T-cell (primary cell): ENCODE results near the gene BTG1. TPM values are rescaled to one million over a fixed set of nuclear protein-coding genes. Genes with fewer than 3 reads are reported as not detected.

Source experiments
- ATAC-seq, 4 experiments: fragments of 200-7000 bp in 3 of 4; fragments of 150-1000 bp in 1 of 4; cut with Tn5 transposase; replicated peaks in 1 of 4; 1 replicate in 3 of 4; 2 replicates in 1 of 4; pipeline ENCODE4 v1.10.0; 2021; ENCODE audit warnings: moderate library complexity in 3 of 4, mild to moderate bottlenecking in 2 of 4, moderate number of reproducible peaks in 1 of 4
- CTCF ChIA-PET, 2 donors: fragments of 300-600 bp; sonication (Branson Sonifier 250); formaldehyde crosslinking; loops; one replicate each; lab custom pipeline; 2022; ENCODE audit warnings: antibody characterized with exemption in 2 of 2; lab: Charles Lee
- POLR2A ChIA-PET, 2 donors: fragments of 300-600 bp; sonication (Branson Sonifier 250); formaldehyde crosslinking; loops; one replicate each; lab custom pipeline; 2022; ENCODE audit warnings: antibody characterized with exemption in 2 of 2; lab: Charles Lee
- DNase-seq, 35 experiments: peaks; one replicate each; pipeline versions ENCODE4 v3.0.0 to v3.0.0-alpha.2; 2013 to 2023
- H3K27ac ChIP-seq: one replicate; pipeline ENCODE4 v1.5.1; 2013; ENCODE audit warnings: low read length
- H3K27me3 ChIP-seq, 2 experiments: replicated peaks in 1 of 2; 1 replicate in 1 of 2; 2 replicates in 1 of 2; pipeline versions ENCODE4 v1.6.1 to v1.7.0; 2013; ENCODE audit warnings: low read length in 1 of 2, mixed read lengths in 1 of 2; ENCODE audit not compliant: control insufficient read depth in 2 of 2, insufficient read depth in 2 of 2; ENCODE audit errors: extremely low read depth in 1 of 2
- H3K36me3 ChIP-seq, 2 donors: 1 replicate in 1 of 2; 2 replicates in 1 of 2; pipeline versions ENCODE4 v1.6.1 to v1.7.0; 2013; ENCODE audit warnings: low read length in 1 of 2; ENCODE audit not compliant: control insufficient read depth in 2 of 2, insufficient read depth in 1 of 2; ENCODE audit errors: extremely low read depth in 1 of 2
- H3K4me1 ChIP-seq, 2 experiments: 1 replicate in 1 of 2; 2 replicates in 1 of 2; pipeline versions ENCODE4 v1.6.1 to v1.7.0; 2013; ENCODE audit warnings: low read length in 2 of 2, mixed read lengths in 1 of 2; ENCODE audit not compliant: insufficient read depth in 2 of 2, control insufficient read depth in 1 of 2; ENCODE audit errors: extremely low read depth in 1 of 2
- H3K4me3 ChIP-seq, 2 donors: 1 replicate in 1 of 2; 2 replicates in 1 of 2; pipeline versions ENCODE4 v1.5.1 to v1.7.0; 2013; ENCODE audit warnings: mild to moderate bottlenecking in 2 of 2, low read length in 1 of 2, moderate library complexity in 1 of 2; ENCODE audit not compliant: control insufficient read depth in 1 of 2; ENCODE audit errors: extremely low read depth in 1 of 2
- H3K9me3 ChIP-seq: 2 replicates; pipeline ENCODE4 v1.7.0; 2013
- H3K27ac Mint-ChIP-seq, 2 donors: one replicate each; pipeline ENCODE4 v1.8.0; 2020 to 2021; ENCODE audit warnings: mild to moderate bottlenecking in 2 of 2, mixed read lengths in 2 of 2
- H3K27me3 Mint-ChIP-seq, 2 donors: one replicate each; pipeline ENCODE4 v1.8.0; 2021 to 2022; ENCODE audit warnings: mixed read lengths in 2 of 2
- H3K36me3 Mint-ChIP-seq: one replicate; pipeline ENCODE4 v1.8.0; 2021; ENCODE audit warnings: mixed read lengths
- H3K4me1 Mint-ChIP-seq, 3 donors: one replicate each; pipeline ENCODE4 v1.8.0; 2020 to 2022; ENCODE audit warnings: mixed read lengths in 3 of 3, mild to moderate bottlenecking in 1 of 3
- H3K4me3 Mint-ChIP-seq, 3 donors: one replicate each; pipeline ENCODE4 v1.8.0; 2020 to 2022; ENCODE audit warnings: mild to moderate bottlenecking in 3 of 3, mixed read lengths in 3 of 3, moderate library complexity in 3 of 3
- H3K9me3 Mint-ChIP-seq, 3 donors: one replicate each; pipeline ENCODE4 v1.8.0; 2020 to 2022; ENCODE audit warnings: mixed read lengths in 3 of 3
- WGBS: methylation state at CpG from one replicate; pipeline ENCODE4 v1.1.5; 2013; ENCODE audit warnings: missing lambda C conversion rate; ENCODE audit not compliant: insufficient coverage; 5-methylcytosine and 5-hydroxymethylcytosine counted together
- total RNA-seq, 35 experiments: library from RNA in 6 of 35; stranded (reverse) in 6 of 35; fragments of 120-200 nt in 1 of 35; gene quantifications; one replicate each; pipeline versions ENCODE4 v1.2.1 to v1.2.4 and lab custom pipeline; 2013 to 2026

BTG1 gene
- total RNA-seq, 5 donors from 2014 or later (not counting 1 experiment from before 2014, with no cell fraction given): 484 to 1,238 (median 551) TPM

- Mint-ChIP-seq H3K4me1 (peaks cover 90 to 92% (median 92%) of the 10 kb centered on the region in 3 donors), H3K36me3 (peaks cover 59% of the 10 kb centered on the region), H3K27ac (peak overlapping the region; percentile 85 to 99), H3K9me3 (no peaks in the 10 kb centered on the region), H3K27me3 (no peaks in the 10 kb centered on the region), H3K4me3 (peak overlapping the region in 2 of 3 donors; percentile 6 to 100)
- ChIA-PET POLR2A (interaction anchor here (0.6 to 9.5 kb wide), 6 partner anchors 12 to 456 kb away, joined by 3 to 170 read pairs (median 4); partner anchors contain the start of gene BTG1 (in 2 of the 2)), CTCF (interaction anchor here in 1 of 2 donors (0.6 kb wide), 1 partner anchor 22 kb away, joined by 4 read pairs; no protein-coding TSS in a partner anchor)
- Histone ChIP-seq H3K27me3 (no peaks in the 10 kb centered on the region), H3K4me1 (peaks cover 42 to 46% of the 10 kb centered on the region in 2 experiments), H3K36me3 (peaks cover 0 to 4% of the 10 kb centered on the region in 2 donors), H3K4me3 (no peak overlapping the region), H3K9me3 (no peaks in the 10 kb centered on the region), H3K27ac (no peak overlapping the region)
- ATAC-seq (peak in 1 of 4 experiments; percentile 15), DNase-seq (no peak)
- WGBS: no CpG with 5 or more reads among the region's 2 CpGs
Observed at GRCh38 chr12:92129609-92130008, 16.0 kb downstream of the BTG1 start.

DNA sequence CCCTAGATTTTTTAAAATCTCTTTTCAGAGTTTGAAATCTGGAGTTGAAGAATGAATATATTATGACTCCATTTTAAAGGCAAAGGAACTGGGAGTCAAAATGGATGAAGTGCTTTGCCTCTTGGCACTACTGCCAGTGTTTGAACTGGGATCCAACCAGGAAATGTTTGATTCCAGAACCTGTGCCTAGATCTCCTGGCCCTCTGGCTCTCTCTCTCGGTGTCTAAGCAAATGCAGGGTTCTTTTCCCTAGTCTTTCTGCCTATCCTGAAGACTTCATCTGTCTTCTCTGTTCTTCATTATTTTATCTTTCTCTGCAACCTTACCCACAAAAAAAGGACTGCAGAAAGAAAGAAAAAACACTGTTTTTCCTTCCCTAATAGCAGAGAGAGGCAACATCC, 17.0 kb downstream of the BTG1 start:
- no peaks in the 10 kb centered on the region for H3K27me3 Mint-ChIP-seq
- H3K36me3 Mint-ChIP-seq: peaks cover 62% of the 10 kb centered on the region
- Histone ChIP-seq H3K27ac (no peak overlapping the region), H3K27me3 (no peaks in the 10 kb centered on the region), H3K4me1 (peaks cover 32 to 38% of the 10 kb centered on the region in 2 experiments), H3K4me3 (no peak overlapping the region), H3K9me3 (no peaks in the 10 kb centered on the region), H3K36me3 (peaks cover 0 to 4% of the 10 kb centered on the region in 2 donors)
- peak overlapping the region; percentile 85 to 99 for H3K27ac Mint-ChIP-seq
- DNase-seq: no peak
- 71% methylated on average over 1 of the region's 1 CpG for WGBS
- H3K4me1 Mint-ChIP-seq: peaks cover 90 to 92% (median 92%) of the 10 kb centered on the region in 3 donors
- no peak for ATAC-seq
- CTCF ChIA-PET: no interaction called here
- H3K4me3 Mint-ChIP-seq: peak overlapping the region in 2 of 3 donors; percentile 17 to 100
- POLR2A ChIA-PET: interaction anchor here in 1 of 2 donors (0.9 kb wide), 1 partner anchor 65 kb away, joined by 4 read pairs; no protein-coding TSS in a partner anchor
- no peaks in the 10 kb centered on the region for H3K9me3 Mint-ChIP-seq

GRCh38 chr12:92124689-92125029, 21.0 kb downstream of the BTG1 start:
- no peak for DNase-seq
- H3K4me3 ChIP-seq: no peak overlapping the region
- no peaks in the 10 kb centered on the region for H3K27me3 ChIP-seq
- H3K36me3 Mint-ChIP-seq: peaks cover 71% of the 10 kb centered on the region
- peak in 1 of 4 experiments; percentile 21 for ATAC-seq
- no peak overlapping the region for H3K27ac ChIP-seq
- WGBS: 90% methylated on average over 2 of the region's 6 CpGs
- H3K4me3 Mint-ChIP-seq: peak overlapping the region; percentile 32 to 100 (median 40)
- H3K27ac Mint-ChIP-seq: peak overlapping the region; percentile 69 to 72
- H3K9me3 Mint-ChIP-seq: peaks cover 8 to 17% (median 16%) of the 10 kb centered on the region in 3 donors
- POLR2A ChIA-PET: interaction anchor here (0.6 to 2.8 kb wide), 7 partner anchors 10 to 79 kb away, joined by 3 to 15 read pairs (median 5); no protein-coding TSS in a partner anchor
- CTCF ChIA-PET: interaction anchor here (0.5 to 1.0 kb wide), 3 partner anchors 13 to 214 kb away, joined by 3 read pairs; partner anchors contain the start of gene BTG1 (in 1 of the 2)
- no peaks in the 10 kb centered on the region for H3K27me3 Mint-ChIP-seq
- peaks cover 4 to 16% of the 10 kb centered on the region in 2 experiments for H3K4me1 ChIP-seq
- no peaks in the 10 kb centered on the region for H3K9me3 ChIP-seq
- peaks cover 62 to 70% (median 67%) of the 10 kb centered on the region in 3 donors for H3K4me1 Mint-ChIP-seq
- H3K36me3 ChIP-seq: peaks cover 0 to 3% of the 10 kb centered on the region in 2 donors

DNA sequence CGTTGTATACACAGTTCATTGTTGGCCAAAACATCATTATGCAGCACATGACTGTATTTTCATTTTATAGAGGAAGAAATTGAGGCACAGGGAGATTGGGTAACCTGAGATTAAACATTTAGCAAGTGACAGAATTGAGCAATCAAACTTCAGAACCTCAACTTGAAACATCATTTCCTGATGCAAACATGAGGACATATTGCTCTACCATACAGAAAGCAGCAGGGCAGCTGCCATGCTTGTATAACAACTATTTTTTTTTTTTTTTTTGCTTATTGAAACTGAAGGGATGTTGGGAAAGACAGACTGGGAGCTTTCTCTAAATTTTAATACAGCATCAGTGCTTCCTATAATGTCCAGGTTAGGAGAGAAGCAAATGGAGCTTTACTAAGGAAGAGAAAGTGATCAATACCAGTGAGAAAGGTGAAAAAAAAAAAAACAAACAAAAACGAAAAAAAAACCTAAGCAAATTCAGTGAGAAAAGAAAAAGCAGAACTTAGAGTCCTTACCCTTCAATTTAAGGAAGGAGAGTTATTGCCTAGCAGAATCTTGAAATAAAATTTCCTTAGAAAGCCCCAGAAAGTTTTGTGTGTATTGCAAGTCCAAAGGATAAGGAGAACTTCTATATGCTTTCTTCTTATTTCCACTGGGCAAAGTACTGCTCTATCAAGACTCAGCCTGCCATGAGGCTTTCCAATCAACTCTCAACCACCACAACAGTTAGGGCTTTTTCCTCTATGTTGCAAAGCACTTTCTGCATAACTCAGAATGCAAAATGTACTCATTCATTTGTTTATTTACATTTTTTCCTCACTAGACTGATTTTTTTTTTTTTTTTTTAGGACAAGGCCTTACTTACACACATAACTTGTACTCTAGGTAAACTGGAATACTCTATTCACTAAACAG, 21.6 kb downstream of the BTG1 start:
- CTCF ChIA-PET: interaction anchor here (0.5 to 0.7 kb wide), 5 partner anchors 59 to 709 kb away, joined by 3 to 6 read pairs (median 5); no protein-coding TSS in a partner anchor
- no peaks in the 10 kb centered on the region for H3K27me3 Mint-ChIP-seq
- peak overlapping the region in 2 of 3 donors; percentile 40 to 100 for H3K4me3 Mint-ChIP-seq
- POLR2A ChIA-PET: interaction anchor here (0.6 to 2.8 kb wide), 15 partner anchors 9 to 805 kb away, joined by 3 to 15 read pairs (median 7); partner anchors contain the start of gene EEA1 (in 1 of the 2)
- no peaks in the 10 kb centered on the region for H3K36me3 ChIP-seq
- peaks cover 73% of the 10 kb centered on the region for H3K36me3 Mint-ChIP-seq
- peaks cover 8 to 23% (median 22%) of the 10 kb centered on the region in 3 donors for H3K9me3 Mint-ChIP-seq
- no peaks in the 10 kb centered on the region for H3K9me3 ChIP-seq
- no peaks in the 10 kb centered on the region for H3K27me3 ChIP-seq
- H3K27ac ChIP-seq: no peak overlapping the region
- ATAC-seq (peak in 1 of 4 experiments; percentile 3), DNase-seq (no peak)
- H3K27ac Mint-ChIP-seq: peak overlapping the region; percentile 69 to 72
- WGBS: no CpG with 5 or more reads among the region's 2 CpGs
- peaks cover 4 to 10% of the 10 kb centered on the region in 2 experiments for H3K4me1 ChIP-seq
- H3K4me1 Mint-ChIP-seq: peaks cover 59 to 66% (median 62%) of the 10 kb centered on the region in 3 donors
- no peak overlapping the region for H3K4me3 ChIP-seq

DNA sequence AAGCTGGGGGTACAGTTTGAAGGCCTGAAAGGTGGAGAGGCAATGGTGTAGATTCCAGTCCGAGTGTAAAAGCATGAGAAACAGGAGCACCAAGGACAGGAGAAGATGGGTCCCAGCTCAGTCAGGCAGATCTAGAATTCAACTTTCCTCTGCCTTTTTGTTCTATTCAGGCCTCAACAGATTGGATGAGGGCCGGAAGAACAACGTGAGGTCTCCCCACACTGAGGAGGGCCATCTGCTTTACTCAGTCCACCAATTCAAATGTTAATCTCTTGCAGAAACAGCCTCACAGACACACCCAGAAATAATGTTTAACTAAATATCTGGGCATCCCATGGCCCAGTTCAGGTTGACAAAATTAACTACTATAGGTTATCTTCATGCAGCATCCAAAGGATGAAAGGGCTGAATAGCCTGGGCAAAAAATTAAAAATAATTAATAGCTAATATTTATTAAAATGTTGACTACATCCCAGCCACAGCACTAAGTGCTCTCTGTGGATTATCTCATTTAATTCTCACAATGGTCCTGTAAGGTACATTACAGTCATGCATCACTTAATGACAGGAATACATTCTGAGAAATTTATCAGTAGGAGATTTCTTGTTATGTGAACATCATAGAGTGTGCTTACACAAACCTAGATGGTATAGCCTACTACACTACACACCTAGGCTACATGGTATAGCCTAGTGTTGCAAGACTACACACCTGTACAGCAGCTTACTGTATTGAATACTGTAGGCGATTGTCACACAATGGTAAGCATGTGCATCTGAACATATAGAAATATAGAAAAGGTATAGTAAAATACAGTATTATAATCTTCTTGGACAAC, 22.5 kb downstream of the BTG1 start:
- H3K27me3 ChIP-seq: no peaks in the 10 kb centered on the region
- Mint-ChIP-seq H3K27ac (peak overlapping the region; percentile 19 to 69), H3K27me3 (no peaks in the 10 kb centered on the region), H3K9me3 (peaks cover 8 to 29% (median 24%) of the 10 kb centered on the region in 3 donors), H3K4me3 (peak overlapping the region in 1 of 3 donors; percentile 100), H3K36me3 (peaks cover 71% of the 10 kb centered on the region), H3K4me1 (peaks cover 52 to 63% (median 60%) of the 10 kb centered on the region in 3 donors)
- H3K4me3 ChIP-seq: no peak overlapping the region
- 100% methylated on average over 2 of the region's 4 CpGs for WGBS
- ChIA-PET POLR2A (interaction anchor here (0.6 to 2.8 kb wide), 9 partner anchors 10 to 806 kb away, joined by 3 to 15 read pairs (median 8); partner anchors contain the start of gene EEA1 (in 1 of the 2)), CTCF (interaction anchor here (0.6 to 1.0 kb wide), 3 partner anchors 10 to 237 kb away, joined by 3 to 6 read pairs (median 3); no protein-coding TSS in a partner anchor)
- no peak overlapping the region for H3K27ac ChIP-seq
- H3K9me3 ChIP-seq: no peaks in the 10 kb centered on the region
- H3K36me3 ChIP-seq: no peaks in the 10 kb centered on the region
- peaks cover under 1 to 4% of the 10 kb centered on the region in 2 experiments for H3K4me1 ChIP-seq
- DNase-seq (no peak), ATAC-seq (peak in 1 of 4 experiments; percentile 30)
